ENCODE data around the gene TMEM50B.

TMEM50B gene

GRCh38 chr21:33433001-33433400 is 46.8 kb downstream of the TMEM50B start:
- no peak for DNase-seq (ENCODE audit: low spot score)
- no peak for TF ChIP-seq CTCF (IDR thresholded peaks at IDR 0.05; ENCODE audit: extremely low read depth, insufficient read depth, missing control alignments)
- in situ Hi-C loops (cut with MboI; ENCODE audit: low pct_unique_long_range_greater_than_20kb, low sequenced_read_pairs, unreplicated experiment) = no loop called here

GRCh38 chr21:33432496-33432895 is 47.3 kb downstream of the TMEM50B start:
- no peak for TF ChIP-seq CTCF (IDR thresholded peaks at IDR 0.05; ENCODE audit: extremely low read depth, insufficient read depth, missing control alignments)
- in situ Hi-C loops (cut with MboI; ENCODE audit: low pct_unique_long_range_greater_than_20kb, low sequenced_read_pairs, unreplicated experiment) = no loop called here
- DNase-seq (ENCODE audit: low spot score) = no peak

GRCh38 chr21:33430858-33431257 is 48.9 kb downstream of the TMEM50B start:
- no peak for DNase-seq (ENCODE audit: low spot score)
- in situ Hi-C loops (cut with MboI; ENCODE audit: low pct_unique_long_range_greater_than_20kb, low sequenced_read_pairs, unreplicated experiment) = no loop called here
- TF ChIP-seq CTCF (IDR thresholded peaks at IDR 0.05; ENCODE audit: extremely low read depth, insufficient read depth, missing control alignments) = no peak

- no peak for DNase-seq (ENCODE audit: low spot score)
- in situ Hi-C loops (cut with MboI; ENCODE audit: low pct_unique_long_range_greater_than_20kb, low sequenced_read_pairs, unreplicated experiment) = no loop called here
- TF ChIP-seq CTCF (IDR thresholded peaks at IDR 0.05; ENCODE audit: extremely low read depth, insufficient read depth, missing control alignments) = no peak
Observed at GRCh38 chr21:33428669-33429068, 51.1 kb downstream of the TMEM50B start.

- no peak for TF ChIP-seq CTCF (IDR thresholded peaks at IDR 0.05; ENCODE audit: extremely low read depth, insufficient read depth, missing control alignments)
- in situ Hi-C loops (cut with MboI; ENCODE audit: low pct_unique_long_range_greater_than_20kb, low sequenced_read_pairs, unreplicated experiment) = no loop called here
Observed at GRCh38 chr21:33427051-33427450, 52.7 kb downstream of the TMEM50B start.

GRCh38 chr21:33425825-33426224 is 53.9 kb downstream of the TMEM50B start:
- no peak for DNase-seq (ENCODE audit: low spot score)
- TF ChIP-seq CTCF (IDR thresholded peaks at IDR 0.05; ENCODE audit: extremely low read depth, insufficient read depth, missing control alignments) = no peak
- in situ Hi-C loops (cut with MboI; ENCODE audit: low pct_unique_long_range_greater_than_20kb, low sequenced_read_pairs, unreplicated experiment) = no loop called here

More at GRCh38 chr21:33427051-33427450, 52.7 kb downstream of the TMEM50B start:
- no peak for DNase-seq (ENCODE audit: low spot score)

GRCh38 chr21:33424214-33424613 is 55.6 kb downstream of the TMEM50B start:
- no peak for TF ChIP-seq CTCF (IDR thresholded peaks at IDR 0.05; ENCODE audit: extremely low read depth, insufficient read depth, missing control alignments)
- in situ Hi-C loops (cut with MboI; ENCODE audit: low pct_unique_long_range_greater_than_20kb, low sequenced_read_pairs, unreplicated experiment) = no loop called here
- DNase-seq (ENCODE audit: low spot score) = no peak

All from GM13977 (cell line).